Karpas-422 (cell line): Measurements from ENCODE around the gene GIMAP6. TPM values are rescaled to one million over a fixed set of nuclear protein-coding genes. Genes with fewer than 3 reads are reported as not detected.
"Not testable (repeated sequence)": the region's sequence is repeated elsewhere in the genome, so short reads cannot be mapped to it uniquely, and the experiment has no call there.

Experiments
- DNase-seq: peaks from one replicate; pipeline ENCODE4 v3.0.0-alpha.2; 2015
- H2AFZ ChIP-seq: fragments of 200-600 bp; sonication (generic); 2 replicates; pipeline ENCODE4 v1.6.1; 2014; ENCODE audit warnings: antibody characterized with exemption, low read length, mixed read lengths
- H3K27ac ChIP-seq: fragments of 200-600 bp; sonication (generic); 2 replicates; pipeline ENCODE4 v1.5.1; 2014; ENCODE audit warnings: mild to moderate bottlenecking, low read length, moderate library complexity
- H3K27me3 ChIP-seq: fragments of 200-600 bp; sonication (generic); 2 replicates; pipeline ENCODE4 v1.6.1; 2014; ENCODE audit warnings: low read length, mixed read lengths
- H3K36me3 ChIP-seq: fragments of 200-600 bp; sonication (generic); 2 replicates; pipeline ENCODE4 v1.6.1; 2014; ENCODE audit warnings: low read length, mixed read lengths; ENCODE audit not compliant: insufficient read depth
- H3K4me1 ChIP-seq: fragments of 200-600 bp; sonication (generic); 2 replicates; pipeline ENCODE4 v1.6.1; 2014; ENCODE audit warnings: mild to moderate bottlenecking, low read length, mixed read lengths
- H3K4me2 ChIP-seq: fragments of 200-600 bp; sonication (generic); 2 replicates; pipeline ENCODE4 v1.6.1; 2014; ENCODE audit warnings: low read length, low read depth, mild to moderate bottlenecking; ENCODE audit not compliant: poor library complexity, severe bottlenecking
- H3K4me3 ChIP-seq: fragments of 200-600 bp; sonication (generic); 2 replicates; pipeline ENCODE4 v1.5.1; 2014; ENCODE audit warnings: mild to moderate bottlenecking, antibody characterized with exemption, low read length, mixed read lengths
- H3K79me2 ChIP-seq: fragments of 200-600 bp; sonication (generic); 2 replicates; pipeline ENCODE4 v1.6.1; 2014; ENCODE audit warnings: mild to moderate bottlenecking, low read length, mixed read lengths
- H3K9ac ChIP-seq: fragments of 200-600 bp; sonication (generic); 2 replicates; pipeline ENCODE4 v1.6.0; 2014; ENCODE audit warnings: low read length
- H3K9me2 ChIP-seq: fragments of 200-600 bp; sonication (generic), shearing (Covaris generic); replicated peaks from 2 replicates; pipeline ENCODE4 v1.6.0; 2014; ENCODE audit warnings: mild to moderate bottlenecking, low read length, moderate library complexity; ENCODE audit not compliant: insufficient read depth
- H3K9me3 ChIP-seq: fragments of 300-700, 200-600 bp; sonication (generic); 2 replicates; pipeline ENCODE4 v1.6.1; 2014; ENCODE audit warnings: low read length, mixed read lengths
- H4K20me1 ChIP-seq: fragments of 200-600 bp; sonication (generic); 2 replicates; pipeline ENCODE4 v1.6.1; 2014; ENCODE audit warnings: mild to moderate bottlenecking, antibody characterized with exemption, low read length, low read depth; ENCODE audit not compliant: insufficient read depth
- total RNA-seq: library from RNA; depleted of rRNA; stranded (reverse); fragments of >200 nt; shearing (Covaris generic); gene quantifications from 2 replicates; pipeline ENCODE4 v1.2.3, GENCODE V29; 2014; ENCODE audit warnings: low replicate concordance

Gene GIMAP6
- total RNA-seq, 1 experiment from 2014 or later = not detected

DNA sequence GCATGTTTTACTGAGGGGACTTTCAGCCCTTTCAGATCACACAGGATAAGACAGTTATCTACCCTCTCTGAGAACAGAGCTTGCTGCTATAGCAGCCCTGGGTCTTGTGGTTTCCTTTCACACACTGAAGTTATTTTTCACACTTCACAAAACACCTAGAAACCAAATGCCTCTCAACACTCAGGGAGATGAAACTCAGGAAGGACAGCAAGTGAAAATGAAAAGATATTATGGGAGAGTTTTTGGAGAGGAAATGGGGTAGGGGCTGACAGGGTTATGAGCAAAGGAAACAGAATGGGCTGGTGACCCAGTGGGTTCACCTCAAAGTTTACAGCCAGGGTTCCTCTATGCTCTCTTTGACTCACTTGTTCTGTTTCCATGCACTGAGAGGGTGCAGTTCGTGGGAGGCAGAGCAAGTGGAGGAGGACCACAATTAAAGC is 36.3 kb upstream of the GIMAP6 start:
- Histone ChIP-seq H3K9me3 (no peaks in the 10 kb centered on the region), H3K4me2 (no peak overlapping the region), H2AFZ (no peak overlapping the region), H3K4me3 (no peak overlapping the region), H3K27me3 (no peaks in the 10 kb centered on the region), H3K9me2 (no peaks in the 10 kb centered on the region), H3K36me3 (no peaks in the 10 kb centered on the region), H3K27ac (no peak overlapping the region), H3K79me2 (no peaks in the 10 kb centered on the region), H4K20me1 (no peaks in the 10 kb centered on the region), H3K4me1 (no peaks in the 10 kb centered on the region), H3K9ac (no peak overlapping the region)
- no peak for DNase-seq

- no peaks in the 10 kb centered on the region for H3K36me3 ChIP-seq
- no peak overlapping the region for H3K27ac ChIP-seq
- no peak overlapping the region for H2AFZ ChIP-seq
- H3K9ac ChIP-seq = no peak overlapping the region
- no peak for DNase-seq
- no peaks in the 10 kb centered on the region for H4K20me1 ChIP-seq
- no peaks in the 10 kb centered on the region for H3K79me2 ChIP-seq
- no peaks in the 10 kb centered on the region for H3K9me3 ChIP-seq
- no peak overlapping the region for H3K4me2 ChIP-seq
- H3K27me3 ChIP-seq = no peaks in the 10 kb centered on the region
- no peaks in the 10 kb centered on the region for H3K4me1 ChIP-seq
- H3K4me3 ChIP-seq = no peak overlapping the region
- H3K9me2 ChIP-seq = no peaks in the 10 kb centered on the region
Observed at GRCh38 chr7:150666412-150666811, 34.2 kb upstream of the GIMAP6 start.

DNA sequence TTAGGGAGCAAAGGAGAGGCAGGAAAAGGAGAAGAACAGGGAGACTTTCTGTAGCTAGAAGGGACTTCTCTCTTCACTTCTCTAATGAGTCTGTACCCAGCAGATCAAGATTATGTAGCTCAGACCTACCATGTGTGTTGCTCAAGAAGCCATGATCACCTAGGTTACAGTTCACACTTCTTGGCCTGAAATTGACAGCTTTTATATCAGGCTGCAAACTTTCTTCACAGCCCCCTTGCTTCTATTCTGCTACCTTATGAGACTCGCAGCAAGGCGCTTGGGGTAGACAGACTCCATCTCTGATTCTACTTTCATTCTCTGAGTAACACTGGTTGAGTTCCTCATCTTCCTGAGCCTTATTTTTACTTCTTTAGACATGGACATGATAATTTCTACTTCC is 33.7 kb upstream of the GIMAP6 start:
- Histone ChIP-seq H3K4me2 (no peak overlapping the region), H3K79me2 (no peaks in the 10 kb centered on the region), H4K20me1 (no peaks in the 10 kb centered on the region), H3K9ac (no peak overlapping the region), H2AFZ (no peak overlapping the region), H3K9me3 (no peaks in the 10 kb centered on the region), H3K27me3 (no peaks in the 10 kb centered on the region), H3K4me1 (no peaks in the 10 kb centered on the region), H3K36me3 (no peaks in the 10 kb centered on the region), H3K4me3 (no peak overlapping the region), H3K9me2 (no peaks in the 10 kb centered on the region), H3K27ac (no peak overlapping the region)
- DNase-seq = no peak

DNA sequence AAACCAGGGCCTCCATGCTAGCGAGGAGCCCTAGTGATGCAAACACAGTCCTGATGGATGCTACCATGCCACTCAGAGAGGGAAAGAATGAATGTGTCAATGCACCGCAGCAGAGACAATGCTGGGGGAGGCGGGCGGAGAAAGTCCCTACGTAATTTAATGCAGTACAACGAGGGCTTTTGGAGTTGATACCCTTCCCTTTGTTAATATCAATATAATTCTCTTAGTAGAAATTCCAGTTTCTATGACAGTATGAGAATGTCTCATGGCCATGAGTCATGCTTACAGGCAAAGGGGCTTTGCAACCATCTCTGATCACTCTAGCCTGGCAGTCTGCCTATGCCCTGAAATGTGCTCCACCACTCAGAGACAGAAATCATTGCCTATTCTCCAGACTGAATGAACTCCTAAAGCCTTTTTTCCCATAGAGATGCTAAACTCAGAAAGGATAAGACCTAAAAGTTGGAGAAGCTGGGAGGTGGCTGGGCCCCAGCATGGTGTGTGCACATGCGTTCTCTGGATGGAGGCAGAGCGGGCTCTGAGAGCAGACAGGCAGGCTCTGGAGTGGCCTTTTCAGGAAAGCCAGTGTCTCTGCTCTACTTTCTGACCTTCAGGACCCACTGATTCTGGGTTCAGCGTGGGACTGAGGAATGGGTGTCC is 33.0 kb upstream of the GIMAP6 start:
- no peak overlapping the region for H3K27ac ChIP-seq
- no peaks in the 10 kb centered on the region for H3K4me1 ChIP-seq
- H3K9me3 ChIP-seq = no peaks in the 10 kb centered on the region
- H3K27me3 ChIP-seq = no peaks in the 10 kb centered on the region
- no peaks in the 10 kb centered on the region for H3K9me2 ChIP-seq
- H2AFZ ChIP-seq = no peak overlapping the region
- no peak overlapping the region for H3K9ac ChIP-seq
- DNase-seq = no peak
- H3K4me2 ChIP-seq = no peak overlapping the region
- H3K4me3 ChIP-seq = no peak overlapping the region
- no peaks in the 10 kb centered on the region for H3K36me3 ChIP-seq
- H3K79me2 ChIP-seq = no peaks in the 10 kb centered on the region
- no peaks in the 10 kb centered on the region for H4K20me1 ChIP-seq

GRCh38 chr7:150663802-150664494 is 31.8 kb upstream of the GIMAP6 start:
- H3K4me3 ChIP-seq = no peak overlapping the region
- no peaks in the 10 kb centered on the region for H4K20me1 ChIP-seq
- H3K79me2 ChIP-seq = no peaks in the 10 kb centered on the region
- no peak for DNase-seq
- no peaks in the 10 kb centered on the region for H3K9me2 ChIP-seq
- H3K9ac ChIP-seq = no peak overlapping the region
- H3K4me1 ChIP-seq = no peaks in the 10 kb centered on the region
- no peaks in the 10 kb centered on the region for H3K9me3 ChIP-seq
- no peak overlapping the region for H3K27ac ChIP-seq
- no peak overlapping the region for H3K4me2 ChIP-seq
- H3K36me3 ChIP-seq = no peaks in the 10 kb centered on the region
- no peak overlapping the region for H2AFZ ChIP-seq
- no peaks in the 10 kb centered on the region for H3K27me3 ChIP-seq

GRCh38 chr7:150662821-150663220 is 30.6 kb upstream of the GIMAP6 start:
- not testable (repeated sequence) for H3K79me2 ChIP-seq, H3K4me1 ChIP-seq, H3K27ac ChIP-seq, H2AFZ ChIP-seq, H4K20me1 ChIP-seq, H3K9ac ChIP-seq, H3K36me3 ChIP-seq, H3K9me3 ChIP-seq, H3K4me3 ChIP-seq, DNase-seq, H3K27me3 ChIP-seq, H3K4me2 ChIP-seq, H3K9me2 ChIP-seq

DNA sequence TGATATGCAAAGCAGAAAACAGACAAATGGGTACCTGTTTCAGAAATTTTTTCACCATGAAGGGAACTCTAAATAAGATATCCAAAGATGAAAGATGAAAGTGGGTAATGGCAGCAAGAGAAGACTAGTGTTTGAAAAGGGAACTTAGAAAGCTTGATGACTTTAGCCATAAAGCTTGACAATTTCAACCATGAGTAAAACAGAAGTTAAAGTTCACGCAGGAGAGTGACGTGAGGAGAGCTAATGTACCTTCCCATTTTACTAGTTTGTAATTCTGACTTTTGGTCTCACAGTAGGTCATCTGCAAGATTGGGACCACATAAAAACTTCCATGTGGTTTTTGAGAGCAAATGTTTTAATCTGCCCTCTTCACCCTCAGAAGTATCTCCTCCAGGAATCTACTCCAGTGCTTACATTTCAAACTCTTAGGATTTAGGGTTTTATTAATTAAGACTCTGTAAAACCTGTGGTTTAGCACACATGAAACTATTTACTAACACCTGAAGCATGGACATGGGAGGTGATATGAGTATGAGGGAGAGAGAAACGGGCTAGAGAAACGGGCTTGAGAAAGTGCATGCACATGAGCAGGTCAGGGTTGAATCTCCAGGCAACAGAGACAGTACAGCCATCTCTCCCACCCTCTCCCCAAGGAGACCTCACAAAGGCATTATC is 28.9 kb upstream of the GIMAP6 start:
- H3K36me3 ChIP-seq = no peaks in the 10 kb centered on the region
- H4K20me1 ChIP-seq = no peaks in the 10 kb centered on the region
- H3K79me2 ChIP-seq = no peaks in the 10 kb centered on the region
- H3K27ac ChIP-seq = no peak overlapping the region
- no peaks in the 10 kb centered on the region for H3K9me2 ChIP-seq
- no peak overlapping the region for H2AFZ ChIP-seq
- no peaks in the 10 kb centered on the region for H3K9me3 ChIP-seq
- H3K4me1 ChIP-seq = no peaks in the 10 kb centered on the region
- no peak overlapping the region for H3K4me2 ChIP-seq
- H3K9ac ChIP-seq = no peak overlapping the region
- H3K4me3 ChIP-seq = no peak overlapping the region
- DNase-seq = no peak
- H3K27me3 ChIP-seq = no peaks in the 10 kb centered on the region

DNA sequence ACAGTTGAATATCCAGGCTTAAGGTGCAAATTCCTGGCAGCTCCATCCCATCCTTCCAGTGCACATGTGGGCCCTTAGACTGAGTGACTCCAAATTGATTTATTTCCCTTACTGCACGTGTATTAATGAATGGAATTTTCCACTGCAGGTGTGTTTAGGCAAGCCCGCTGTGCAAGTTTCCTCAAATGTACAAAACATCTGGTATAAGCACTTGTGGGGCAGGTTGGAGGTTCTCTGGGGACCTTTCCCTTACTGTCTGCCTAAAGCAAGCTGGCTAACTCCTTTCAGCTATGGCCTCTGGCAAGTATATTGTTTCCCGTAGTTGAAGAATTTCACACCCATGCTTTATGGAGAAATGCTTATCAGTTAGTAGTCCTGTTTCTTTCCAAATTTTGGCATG is 25.3 kb upstream of the GIMAP6 start:
- Histone ChIP-seq H2AFZ (no peak overlapping the region), H3K4me1 (no peaks in the 10 kb centered on the region), H3K9me3 (no peaks in the 10 kb centered on the region), H3K9me2 (no peaks in the 10 kb centered on the region), H3K4me3 (no peak overlapping the region), H3K9ac (no peak overlapping the region), H4K20me1 (no peaks in the 10 kb centered on the region), H3K79me2 (no peaks in the 10 kb centered on the region), H3K36me3 (no peaks in the 10 kb centered on the region), H3K4me2 (no peak overlapping the region), H3K27ac (no peak overlapping the region), H3K27me3 (no peaks in the 10 kb centered on the region)
- DNase-seq = no peak
